AG20443 (cell line): ENCODE results near the gene CPA4.
A peak's percentile ranks its signal among the peaks of the same experiment; 100 is the strongest.

Experiments
- DNase-seq: peaks from one replicate; pipeline ENCODE4 v3.0.0; 2012; ENCODE audit warnings: low spot score, mixed read lengths

Gene CPA4

GRCh38 chr7:130365511-130366441 is 72.8 kb downstream of the CPA4 start:
- peak; percentile 80 for DNase-seq

- no peak for DNase-seq
Measured at GRCh38 chr7:130366564-130366963, 73.6 kb downstream of the CPA4 start.

GRCh38 chr7:130367088-130367755 is 74.3 kb downstream of the CPA4 start:
- no peak for DNase-seq

GRCh38 chr7:130367836-130368746 is 75.1 kb downstream of the CPA4 start:
- DNase-seq: no peak

- DNase-seq: peak; percentile 86
Measured at GRCh38 chr7:130369110-130369711, 76.2 kb downstream of the CPA4 start.

DNA sequence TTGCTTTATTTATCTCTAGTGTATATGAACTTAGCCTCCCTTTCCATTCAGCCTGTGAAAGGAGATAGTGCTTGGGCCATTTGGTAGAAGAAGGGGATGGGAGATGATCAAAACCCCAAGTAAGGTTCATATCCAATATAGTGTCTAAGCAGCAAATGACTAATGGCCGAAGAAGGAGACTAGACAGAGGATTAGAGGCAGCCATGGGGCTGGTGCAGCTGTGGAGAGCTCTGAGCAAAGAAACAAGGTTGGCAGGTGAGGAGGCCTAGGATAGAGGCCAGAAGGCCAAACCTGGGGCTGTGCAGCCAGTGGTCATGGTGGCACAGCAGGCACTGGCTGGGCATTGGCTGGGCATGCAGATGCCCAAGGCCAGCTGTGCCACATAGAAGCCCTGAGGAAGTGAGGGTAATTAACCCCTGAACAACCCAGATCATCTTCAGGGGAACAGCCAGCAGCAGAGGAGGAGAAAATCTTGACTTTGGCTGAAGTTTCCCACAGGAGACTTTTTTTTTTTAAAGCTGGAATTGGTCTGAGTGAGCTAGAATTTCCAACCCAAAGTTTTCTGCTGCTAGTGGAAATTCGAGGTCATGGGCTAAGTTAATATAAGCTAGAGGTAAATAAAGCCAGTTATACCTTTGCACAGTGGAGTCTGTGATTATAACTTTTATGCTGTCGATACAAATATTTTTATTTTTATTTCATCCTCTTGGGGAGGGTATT is 77.0 kb downstream of the CPA4 start:
- DNase-seq: no peak

DNA sequence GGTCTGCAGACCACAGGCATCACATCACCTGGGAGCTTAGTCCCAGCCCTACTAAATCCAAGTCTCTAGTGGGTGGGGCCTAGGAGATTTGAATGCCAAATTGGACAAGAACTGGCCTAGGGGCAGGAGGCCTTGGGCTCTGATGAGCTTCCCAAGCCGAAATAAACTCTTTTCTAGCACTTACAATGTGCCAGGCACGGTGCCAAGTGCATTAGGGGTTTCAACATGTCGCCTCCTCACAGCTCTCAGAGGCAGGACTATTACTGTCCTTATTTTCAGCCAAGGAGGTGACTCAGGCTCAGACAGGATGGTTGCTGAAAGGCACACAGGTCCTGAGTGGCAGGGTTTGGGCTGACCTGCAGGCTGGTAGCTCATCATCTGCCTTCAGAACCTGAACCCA is 78.1 kb downstream of the CPA4 start:
- peak; percentile 37 for DNase-seq

- DNase-seq: no peak
Measured at GRCh38 chr7:130372402-130373165, 79.6 kb downstream of the CPA4 start.
